ENCODE results near the gene PCID2.
A peak's percentile ranks its signal among the peaks of the same experiment; 100 is the strongest.

PCID2 gene

DNA sequence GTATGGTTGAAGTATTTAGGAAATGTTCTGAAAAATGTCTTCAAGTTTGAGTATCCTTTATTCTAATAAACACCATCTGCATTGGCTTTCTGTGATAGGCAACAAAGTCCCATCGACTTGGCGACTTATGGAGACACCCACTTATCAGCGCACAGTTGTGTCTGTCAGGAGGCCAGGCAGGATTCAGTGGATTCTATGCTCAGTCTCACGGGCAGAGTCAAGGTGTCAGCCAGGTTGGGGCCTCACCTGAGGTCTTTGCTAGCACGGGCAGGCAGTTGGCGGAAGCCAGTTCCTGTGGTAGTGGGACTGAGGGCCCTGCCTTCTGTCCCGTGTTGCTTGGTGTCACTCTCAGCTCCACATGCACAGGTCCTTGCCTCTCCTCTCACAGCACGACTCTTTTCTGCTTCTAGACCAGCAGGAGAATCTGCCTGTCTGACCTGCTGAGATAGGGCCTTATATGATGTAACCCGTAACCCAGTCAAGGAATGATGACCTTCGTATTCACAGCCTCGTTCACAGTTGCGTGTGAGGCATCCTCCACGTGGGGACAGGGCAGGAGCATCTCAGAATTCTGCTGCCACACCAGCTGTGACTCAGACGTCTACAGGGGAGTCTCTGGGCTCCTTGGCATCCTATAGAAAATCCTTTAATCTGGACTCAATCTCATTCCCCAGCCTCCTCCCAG, 10.9 kb upstream of the PCID2 start:
- H3K27me3 ChIP-seq (ENCODE audit: insufficient read depth, low read length), result no peaks in the 10 kb centered on the region
- H3K79me1 ChIP-seq (ENCODE audit: low read length), result no peaks in the 10 kb centered on the region
- H3K18ac ChIP-seq (ENCODE audit: low read length), result no peak overlapping the region
- H3K79me2 ChIP-seq (ENCODE audit: control insufficient read depth, insufficient read depth, low read length, poor library complexity), result peaks cover 11% of the 10 kb centered on the region
- DNase-seq, result no peak
- no peak overlapping the region for H3K27ac ChIP-seq (ENCODE audit: low read depth, low read length)
- no peak overlapping the region for H4K12ac ChIP-seq (ENCODE audit: low read depth, low read length)
- H3K9ac ChIP-seq (ENCODE audit: low read length), result no peak overlapping the region
- no peak overlapping the region for H2AK5ac ChIP-seq (ENCODE audit: low read length)
- no peak overlapping the region for H3K4me3 ChIP-seq (ENCODE audit: low read depth, low read length)
- peaks cover 2% of the 10 kb centered on the region for H3K9me3 ChIP-seq (ENCODE audit: insufficient read depth, low read depth, low read length)
- WGBS (ENCODE audit: extremely low coverage, insufficient coverage, insufficient read length), result no CpG with 5 or more reads among the region's 14 CpGs
- H3K23ac ChIP-seq (ENCODE audit: low read length), result no peak overlapping the region
- peaks cover 4 to 9% of the 10 kb centered on the region in 2 experiments for H3K4me1 ChIP-seq (ENCODE audit: control insufficient read depth in 1 of 2, insufficient read depth in 2 of 2, low read length in 2 of 2)
- H4K91ac ChIP-seq (ENCODE audit: low read depth, low read length), result no peak overlapping the region
- H2BK5ac ChIP-seq (ENCODE audit: low read depth, low read length, poor library complexity), result no peak overlapping the region
- H3K4ac ChIP-seq (ENCODE audit: low read depth, low read length), result peak overlapping the region; percentile 3
- no peak overlapping the region for H2BK12ac ChIP-seq (ENCODE audit: low read length)
- no peak overlapping the region for H4K8ac ChIP-seq (ENCODE audit: low read depth, low read length)
- H2BK120ac ChIP-seq (ENCODE audit: insufficient read depth, low read length, poor library complexity), result no peak overlapping the region
- H2AFZ ChIP-seq (ENCODE audit: insufficient read depth, low read length, poor library complexity), result no peak overlapping the region
- no peak overlapping the region for H3K4me2 ChIP-seq (ENCODE audit: low read length)
- H3K14ac ChIP-seq (ENCODE audit: low read length), result no peak overlapping the region
- H3K36me3 ChIP-seq (ENCODE audit: control insufficient read depth in 1 of 2, insufficient read depth in 2 of 2, low read length in 2 of 2), result peaks cover 33 to 42% of the 10 kb centered on the region in 2 experiments

DNA sequence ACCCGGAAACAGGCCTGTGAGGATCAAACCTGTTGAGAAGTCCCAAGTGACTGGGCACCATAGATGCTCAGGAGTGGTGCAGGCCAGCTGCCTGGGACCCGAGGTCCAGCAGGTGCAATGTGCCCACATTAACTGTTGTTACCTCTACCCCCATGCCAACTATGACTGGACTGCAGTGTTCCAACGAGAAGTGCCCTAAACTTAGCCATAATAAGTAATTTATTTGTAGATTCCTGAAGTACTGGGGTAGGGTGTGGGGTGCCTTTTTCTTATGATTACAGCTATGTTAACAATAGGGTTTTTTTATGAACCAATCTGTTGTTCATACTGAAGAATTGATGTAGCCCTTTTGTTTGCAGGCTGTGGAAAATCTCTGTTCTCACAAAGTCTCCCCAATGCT, 10.1 kb upstream of the PCID2 start:
- Histone ChIP-seq H3K14ac (ENCODE audit: low read length) (no peak overlapping the region), H3K79me1 (ENCODE audit: low read length) (no peaks in the 10 kb centered on the region), H3K27me3 (ENCODE audit: insufficient read depth, low read length) (no peaks in the 10 kb centered on the region), H3K9me3 (ENCODE audit: insufficient read depth, low read depth, low read length) (peaks cover 2% of the 10 kb centered on the region), H3K4ac (ENCODE audit: low read depth, low read length) (peak overlapping the region; percentile 35), H2BK120ac (ENCODE audit: insufficient read depth, low read length, poor library complexity) (no peak overlapping the region), H2AK5ac (ENCODE audit: low read length) (no peak overlapping the region), H2BK5ac (ENCODE audit: low read depth, low read length, poor library complexity) (no peak overlapping the region), H3K4me2 (ENCODE audit: low read length) (no peak overlapping the region), H3K4me1 (ENCODE audit: control insufficient read depth in 1 of 2, insufficient read depth in 2 of 2, low read length in 2 of 2) (peaks cover 4 to 9% of the 10 kb centered on the region in 2 experiments), H3K23ac (ENCODE audit: low read length) (no peak overlapping the region), H2BK12ac (ENCODE audit: low read length) (no peak overlapping the region), H4K91ac (ENCODE audit: low read depth, low read length) (no peak overlapping the region), H3K36me3 (ENCODE audit: control insufficient read depth in 1 of 2, insufficient read depth in 2 of 2, low read length in 2 of 2) (peaks cover 28 to 38% of the 10 kb centered on the region in 2 experiments), H3K79me2 (ENCODE audit: control insufficient read depth, insufficient read depth, low read length, poor library complexity) (peaks cover 14% of the 10 kb centered on the region), H4K12ac (ENCODE audit: low read depth, low read length) (no peak overlapping the region), H3K9ac (ENCODE audit: low read length) (no peak overlapping the region), H4K8ac (ENCODE audit: low read depth, low read length) (no peak overlapping the region), H2AFZ (ENCODE audit: insufficient read depth, low read length, poor library complexity) (no peak overlapping the region), H3K4me3 (ENCODE audit: low read depth, low read length) (no peak overlapping the region), H3K18ac (ENCODE audit: low read length) (no peak overlapping the region), H3K27ac (ENCODE audit: low read depth, low read length) (no peak overlapping the region)
- WGBS (ENCODE audit: extremely low coverage, insufficient coverage, insufficient read length), result no CpG with 5 or more reads among the region's 3 CpGs
- no peak for DNase-seq

DNA sequence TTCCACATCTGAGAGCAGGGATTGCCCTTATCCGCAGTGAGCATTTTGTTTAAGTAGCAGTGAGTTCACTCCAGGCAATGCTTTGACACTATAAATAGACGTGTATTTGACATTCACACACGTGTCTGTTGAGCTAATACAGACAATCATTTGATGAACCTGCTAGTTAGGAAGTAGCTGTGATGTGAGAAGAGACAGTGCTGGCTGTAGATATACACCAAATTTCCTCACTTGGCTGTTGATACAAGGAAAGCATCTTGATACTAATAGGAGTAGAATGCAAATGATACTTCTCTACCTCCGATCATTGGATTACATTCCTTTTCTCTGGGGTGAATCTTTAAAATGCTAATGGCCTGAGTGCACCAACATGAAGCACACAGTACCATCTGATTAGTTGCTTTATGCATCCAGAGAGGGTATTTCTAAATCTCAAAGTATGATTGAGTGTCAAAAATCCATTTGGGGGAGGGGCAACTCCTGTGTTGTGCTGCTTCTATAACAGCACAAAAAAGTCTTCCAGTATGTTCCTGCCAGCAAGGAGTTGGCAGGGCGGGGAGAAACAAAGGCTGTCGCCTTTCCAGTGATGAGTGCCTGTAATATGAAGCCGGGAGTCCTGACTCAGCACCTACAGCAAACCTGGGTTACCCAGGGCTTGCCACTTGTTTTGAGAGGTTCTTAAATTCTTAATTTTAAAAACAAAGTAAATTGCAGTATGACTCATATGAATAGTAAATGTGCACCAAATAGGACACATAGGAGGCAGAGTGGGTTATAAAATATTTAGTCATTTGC, 8.0 kb upstream of the PCID2 start:
- Histone ChIP-seq H3K27ac (ENCODE audit: low read depth, low read length) (no peak overlapping the region), H3K14ac (ENCODE audit: low read length) (no peak overlapping the region), H2BK5ac (ENCODE audit: low read depth, low read length, poor library complexity) (no peak overlapping the region), H3K36me3 (ENCODE audit: control insufficient read depth in 1 of 2, insufficient read depth in 2 of 2, low read length in 2 of 2) (peaks cover 15 to 26% of the 10 kb centered on the region in 2 experiments), H3K79me2 (ENCODE audit: control insufficient read depth, insufficient read depth, low read length, poor library complexity) (peaks cover 14% of the 10 kb centered on the region), H3K79me1 (ENCODE audit: low read length) (no peaks in the 10 kb centered on the region), H3K23ac (ENCODE audit: low read length) (no peak overlapping the region), H2AFZ (ENCODE audit: insufficient read depth, low read length, poor library complexity) (no peak overlapping the region), H3K4me3 (ENCODE audit: low read depth, low read length) (no peak overlapping the region), H4K12ac (ENCODE audit: low read depth, low read length) (no peak overlapping the region), H3K18ac (ENCODE audit: low read length) (no peak overlapping the region), H2BK12ac (ENCODE audit: low read length) (no peak overlapping the region), H4K91ac (ENCODE audit: low read depth, low read length) (no peak overlapping the region), H3K9me3 (ENCODE audit: insufficient read depth, low read depth, low read length) (peaks cover 2% of the 10 kb centered on the region), H3K4ac (ENCODE audit: low read depth, low read length) (peak overlapping the region; percentile 9), H2AK5ac (ENCODE audit: low read length) (no peak overlapping the region), H4K8ac (ENCODE audit: low read depth, low read length) (no peak overlapping the region), H2BK120ac (ENCODE audit: insufficient read depth, low read length, poor library complexity) (no peak overlapping the region), H3K27me3 (ENCODE audit: insufficient read depth, low read length) (no peaks in the 10 kb centered on the region), H3K9ac (ENCODE audit: low read length) (no peak overlapping the region), H3K4me2 (ENCODE audit: low read length) (no peak overlapping the region), H3K4me1 (ENCODE audit: control insufficient read depth in 1 of 2, insufficient read depth in 2 of 2, low read length in 2 of 2) (peaks cover 4 to 9% of the 10 kb centered on the region in 2 experiments)
- WGBS (ENCODE audit: extremely low coverage, insufficient coverage, insufficient read length), result no CpG with 5 or more reads among the region's 7 CpGs
- DNase-seq, result no peak

DNA sequence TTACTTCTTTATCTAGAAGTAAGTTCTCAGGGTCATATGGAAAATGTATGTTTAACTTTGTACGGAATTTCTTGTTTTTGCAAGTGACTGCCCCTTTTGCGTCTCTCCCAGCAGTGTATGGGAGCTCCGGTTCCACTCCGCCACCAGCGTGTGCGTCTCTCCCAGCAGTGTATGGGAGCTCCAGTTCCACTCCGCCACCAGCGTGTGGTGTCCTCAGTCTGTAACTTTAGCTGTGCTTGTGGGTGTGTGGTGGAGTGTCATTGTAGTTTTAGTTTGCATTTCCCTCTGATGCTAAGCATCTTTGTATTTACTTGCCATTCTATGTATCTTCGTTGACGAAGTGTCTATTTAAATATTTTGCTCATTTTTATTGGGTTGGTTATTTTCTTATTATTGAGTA, 3.3 kb upstream of the PCID2 start:
- Histone ChIP-seq H2AFZ (ENCODE audit: insufficient read depth, low read length, poor library complexity) (no peak overlapping the region), H3K23ac (ENCODE audit: low read length) (no peak overlapping the region), H2BK5ac (ENCODE audit: low read depth, low read length, poor library complexity) (no peak overlapping the region), H3K4ac (ENCODE audit: low read depth, low read length) (peak overlapping the region; percentile 18), H3K79me2 (ENCODE audit: control insufficient read depth, insufficient read depth, low read length, poor library complexity) (peaks cover 27% of the 10 kb centered on the region), H3K9me3 (ENCODE audit: insufficient read depth, low read depth, low read length) (peaks cover 4% of the 10 kb centered on the region), H3K18ac (ENCODE audit: low read length) (no peak overlapping the region), H3K36me3 (ENCODE audit: control insufficient read depth in 1 of 2, insufficient read depth in 2 of 2, low read length in 2 of 2) (peaks cover 2 to 7% of the 10 kb centered on the region in 2 experiments), H2BK120ac (ENCODE audit: insufficient read depth, low read length, poor library complexity) (no peak overlapping the region), H3K14ac (ENCODE audit: low read length) (no peak overlapping the region), H4K91ac (ENCODE audit: low read depth, low read length) (no peak overlapping the region), H3K4me3 (ENCODE audit: low read depth, low read length) (no peak overlapping the region), H3K79me1 (ENCODE audit: low read length) (peaks cover 20% of the 10 kb centered on the region), H2AK5ac (ENCODE audit: low read length) (no peak overlapping the region), H3K4me2 (ENCODE audit: low read length) (no peak overlapping the region), H3K4me1 (ENCODE audit: control insufficient read depth in 1 of 2, insufficient read depth in 2 of 2, low read length in 2 of 2) (peaks cover 4 to 9% of the 10 kb centered on the region in 2 experiments), H4K12ac (ENCODE audit: low read depth, low read length) (no peak overlapping the region), H3K27ac (ENCODE audit: low read depth, low read length) (no peak overlapping the region), H2BK12ac (ENCODE audit: low read length) (no peak overlapping the region), H4K8ac (ENCODE audit: low read depth, low read length) (no peak overlapping the region), H3K9ac (ENCODE audit: low read length) (no peak overlapping the region), H3K27me3 (ENCODE audit: insufficient read depth, low read length) (no peaks in the 10 kb centered on the region)
- no peak for DNase-seq
- WGBS (ENCODE audit: extremely low coverage, insufficient coverage, insufficient read length), result no CpG with 5 or more reads among the region's 10 CpGs

Data from trophoblast cell (in vitro differentiated cells and primary cell).